Endothelial cell of umbilical vein (primary cell): ENCODE measurements around the gene INO80B. TPM values are rescaled to one million over a fixed set of nuclear protein-coding genes. Genes with fewer than 3 reads are reported as not detected.

Experiments
- BruUV-seq: library from RNA; stranded (reverse); fragments of 400-500 nt; replicated peaks from 2 replicates; lab custom pipeline; 2021; lab: Mats Ljungman, UMichigan
- CTCF ChIA-PET: fragments of 300-600, 350-600 bp; sonication (Branson Sonifier 250); formaldehyde crosslinking; loops from one replicate; lab custom pipeline; 2021; ENCODE audit warnings: antibody characterized with exemption, inconsistent platforms; lab: Charles Lee
- POLR2A ChIA-PET: fragments of 300-600, 350-600 bp; sonication (Branson Sonifier 250); formaldehyde crosslinking; loops from one replicate; lab custom pipeline; 2021; ENCODE audit warnings: antibody characterized with exemption, inconsistent platforms; lab: Charles Lee
- DNase-seq: peaks from one replicate; pipeline ENCODE4 v3.0.0-alpha.2; 2011; ENCODE audit warnings: low read depth, low spot score
- FAIRE-seq: peaks from 2 replicates; lab custom pipeline; 2011; peaks lifted over from hg19 to GRCh38; lab: Jason Lieb, UNC
- H2AFZ ChIP-seq: 2 replicates; pipeline ENCODE4 v1.6.0; 2012; ENCODE audit warnings: low read depth, low read length, control low read depth, inconsistent platforms
- H3K27ac ChIP-seq: 2 replicates; pipeline ENCODE4 v1.5.1; 2011; ENCODE audit warnings: low read depth, mild to moderate bottlenecking, control low read depth, low read length, moderate library complexity; ENCODE audit not compliant: insufficient read depth
- H3K27me3 ChIP-seq, 2 experiments: 2 replicates each; pipeline versions ENCODE4 v1.6.0 to v1.6.1; 2011; ENCODE audit warnings: low read length in 2 of 2, mixed read lengths in 1 of 2; ENCODE audit not compliant: control insufficient read depth in 2 of 2, insufficient read depth in 2 of 2
- H3K36me3 ChIP-seq, 2 experiments: 2 replicates in 1 of 2; 3 replicates in 1 of 2; pipeline ENCODE4 v1.5.1; 2011; ENCODE audit warnings: low read length in 2 of 2, mild to moderate bottlenecking in 1 of 2, moderate library complexity in 1 of 2; ENCODE audit not compliant: control insufficient read depth in 2 of 2, insufficient read depth in 2 of 2; ENCODE audit errors: extremely low read depth in 1 of 2
- H3K4me1 ChIP-seq: 3 replicates; pipeline ENCODE4 v1.5.1; 2011; ENCODE audit warnings: mild to moderate bottlenecking, low read length; ENCODE audit not compliant: control insufficient read depth, insufficient read depth; ENCODE audit errors: extremely low read depth
- H3K4me2 ChIP-seq: 2 replicates; pipeline ENCODE4 v1.6.1; 2011; ENCODE audit warnings: low read length, control low read depth, mixed read lengths; ENCODE audit not compliant: insufficient read depth
- H3K4me3 ChIP-seq, 3 experiments: fragments of 200-600 bp in 1 of 3; sonication (generic), shearing (Covaris generic) in 1 of 3; replicated peaks in 1 of 3; 2 replicates each; pipeline ENCODE4 v1.5.1; 2011 to 2016; ENCODE audit warnings: control low read depth in 3 of 3, low read length in 3 of 3, mild to moderate bottlenecking in 2 of 3, inconsistent platforms in 1 of 3, low read depth in 1 of 3, moderate library complexity in 1 of 3; ENCODE audit not compliant: insufficient read depth in 1 of 3
- H3K79me2 ChIP-seq: 2 replicates; pipeline ENCODE4 v1.6.0; 2012; ENCODE audit warnings: low read length, inconsistent platforms; ENCODE audit not compliant: control insufficient read depth, insufficient read depth
- H3K9ac ChIP-seq: replicated peaks from 2 replicates; pipeline ENCODE3; 2011; ENCODE audit warnings: low read length, control low read depth; ENCODE audit not compliant: insufficient read depth; ENCODE audit errors: extremely low read depth
- H3K9me1 ChIP-seq: replicated peaks from 3 replicates; pipeline ENCODE4 v1.6.0; 2011; ENCODE audit warnings: mild to moderate bottlenecking, low read length; ENCODE audit not compliant: control insufficient read depth, insufficient read depth; ENCODE audit errors: extremely low read depth
- H3K9me3 ChIP-seq: replicated peaks from 2 replicates; pipeline ENCODE4 v1.5.1; 2012; ENCODE audit warnings: low read length, inconsistent platforms; ENCODE audit not compliant: control insufficient read depth, insufficient read depth
- H4K20me1 ChIP-seq: replicated peaks from 2 replicates; pipeline ENCODE3; 2011; ENCODE audit warnings: mild to moderate bottlenecking, low read length; ENCODE audit not compliant: control insufficient read depth, insufficient read depth; ENCODE audit errors: extremely low read depth
- EZH2 ChIP-seq: IDR thresholded peaks from 2 replicates; pipeline ENCODE4 v1.6.1; 2012; ENCODE audit warnings: borderline replicate concordance, low read depth, mild to moderate bottlenecking, moderate library complexity, low read length, inconsistent platforms; ENCODE audit not compliant: severe bottlenecking
- FOS ChIP-seq: IDR thresholded peaks from 2 replicates; pipeline ENCODE4 v1.6.1; 2011; ENCODE audit warnings: mild to moderate bottlenecking, low read length, moderate library complexity, borderline replicate concordance; ENCODE audit not compliant: insufficient read depth
- GATA2 ChIP-seq: IDR thresholded peaks from 2 replicates; pipeline ENCODE4 v1.7.0; 2011; ENCODE audit warnings: low read depth, mild to moderate bottlenecking, moderate library complexity, mixed read lengths, low read length; ENCODE audit not compliant: insufficient read length, insufficient read depth
- JUN ChIP-seq: IDR thresholded peaks from 2 replicates; pipeline ENCODE4 v1.6.1; 2011; ENCODE audit warnings: borderline replicate concordance, low read depth; ENCODE audit not compliant: insufficient read length, insufficient read depth
- MAX ChIP-seq: IDR thresholded peaks from 2 replicates; pipeline ENCODE4 v1.6.1; 2011; ENCODE audit not compliant: insufficient read depth, insufficient read length
- MYC ChIP-seq: IDR thresholded peaks from one replicate; pipeline ENCODE4 v1.6.1; 2011; ENCODE audit warnings: mild to moderate bottlenecking, low read depth, low read length
- POLR2A ChIP-seq: IDR thresholded peaks from 2 replicates; pipeline ENCODE4 v1.6.1; 2012; ENCODE audit warnings: low read depth, mild to moderate bottlenecking, control low read depth, low read length
- POLR2AphosphoS5 ChIP-seq: IDR thresholded peaks from 2 replicates; pipeline ENCODE4 v1.6.1; 2012; ENCODE audit warnings: low read depth, mild to moderate bottlenecking, control low read depth, low read length, moderate library complexity; ENCODE audit not compliant: insufficient read depth
- dilution Hi-C: fragments of 300-500 bp; cut with MboI; formaldehyde crosslinking; loops from one replicate; pipeline ENCODE4 v1.15.0; 2019; ENCODE audit warnings: low sequenced_read_pairs; ENCODE audit not compliant: extremely low pct_ligation_motif_present
- intact Hi-C: fragments of 100-400 bp; cut with micrococcal nuclease; formaldehyde crosslinking; loops from one replicate; pipeline ENCODE4 v1.10.0; 2022
- polyA plus RNA-seq, 4 experiments: library from polyadenylated mRNA; depleted of rRNA in 3 of 4; stranded (reverse) in 3 of 4; unstranded in 1 of 4; fragments of >200 nt; gene quantifications; 2 replicates each; pipeline versions ENCODE4 v1.2.1 to v1.2.3, GENCODE V29; 2011 to 2012; ENCODE audit warnings: missing spikeins in 1 of 4
- total RNA-seq: library from RNA; stranded (reverse); gene quantifications from 2 replicates; pipeline ENCODE4 v1.2.3, GENCODE V29; 2021
- TF ChIP-seq, protein P1 (sequence below), 2 donors: IDR thresholded peaks; 1 replicate in 1 of 2; 2 replicates in 1 of 2; pipeline ENCODE4 v1.5.1; 2011; ENCODE audit warnings: low read length in 2 of 2, mild to moderate bottlenecking in 2 of 2, moderate library complexity in 2 of 2, control low read depth in 1 of 2, inconsistent platforms in 1 of 2, low read depth in 1 of 2; ENCODE audit not compliant: insufficient read depth in 1 of 2; ENCODE audit errors: extremely low read depth in 1 of 2

Gene INO80B
- total and polyA plus RNA-seq, 2 donors (not counting 3 experiments of a cell fraction or from before 2014, with no cell fraction given) = 15.1 to 24.2 TPM

DNA sequence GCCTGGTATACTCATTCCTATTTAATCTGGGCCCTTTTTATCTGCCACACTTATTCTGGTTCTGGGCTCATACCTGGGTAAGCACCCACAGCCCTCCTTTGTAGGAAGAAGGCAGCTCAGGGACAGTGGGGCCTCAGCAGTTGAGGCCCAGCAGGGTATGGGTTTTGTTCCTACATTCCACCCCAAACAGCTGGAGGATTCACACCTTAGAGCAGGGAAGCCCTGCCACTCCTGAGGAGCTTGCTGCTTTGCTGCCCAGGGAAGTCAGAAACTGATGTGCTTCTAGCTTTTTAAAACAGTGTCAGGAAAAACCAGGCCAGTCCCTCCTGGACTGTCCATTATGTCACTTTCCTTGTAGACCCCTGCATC lies 45.7 kb downstream of the INO80B start:
- Histone ChIP-seq H3K9me1 (no peaks in the 10 kb centered on the region), H2AFZ (no peak overlapping the region), H3K4me2 (no peak overlapping the region), H3K79me2 (no peaks in the 10 kb centered on the region), H3K36me3 (peaks cover 0 to 3% of the 10 kb centered on the region in 2 experiments), H3K27me3 (peaks cover 23 to 40% of the 10 kb centered on the region in 2 experiments), H3K27ac (no peak overlapping the region), H3K4me1 (peaks cover 33% of the 10 kb centered on the region), H3K4me3 (no peak overlapping the region), H3K9ac (no peak overlapping the region), H3K9me3 (no peaks in the 10 kb centered on the region), H4K20me1 (no peaks in the 10 kb centered on the region)
- no peak for TF ChIP-seq GATA2
- TF ChIP-seq EZH2 = no peak
- TF ChIP-seq FOS = no peak
- no peak for TF ChIP-seq MYC
- TF ChIP-seq JUN = no peak
- no peak for TF ChIP-seq POLR2A
- TF ChIP-seq POLR2AphosphoS5 = no peak
- no peak for TF ChIP-seq MAX
- TF ChIP-seq, protein P1, sequence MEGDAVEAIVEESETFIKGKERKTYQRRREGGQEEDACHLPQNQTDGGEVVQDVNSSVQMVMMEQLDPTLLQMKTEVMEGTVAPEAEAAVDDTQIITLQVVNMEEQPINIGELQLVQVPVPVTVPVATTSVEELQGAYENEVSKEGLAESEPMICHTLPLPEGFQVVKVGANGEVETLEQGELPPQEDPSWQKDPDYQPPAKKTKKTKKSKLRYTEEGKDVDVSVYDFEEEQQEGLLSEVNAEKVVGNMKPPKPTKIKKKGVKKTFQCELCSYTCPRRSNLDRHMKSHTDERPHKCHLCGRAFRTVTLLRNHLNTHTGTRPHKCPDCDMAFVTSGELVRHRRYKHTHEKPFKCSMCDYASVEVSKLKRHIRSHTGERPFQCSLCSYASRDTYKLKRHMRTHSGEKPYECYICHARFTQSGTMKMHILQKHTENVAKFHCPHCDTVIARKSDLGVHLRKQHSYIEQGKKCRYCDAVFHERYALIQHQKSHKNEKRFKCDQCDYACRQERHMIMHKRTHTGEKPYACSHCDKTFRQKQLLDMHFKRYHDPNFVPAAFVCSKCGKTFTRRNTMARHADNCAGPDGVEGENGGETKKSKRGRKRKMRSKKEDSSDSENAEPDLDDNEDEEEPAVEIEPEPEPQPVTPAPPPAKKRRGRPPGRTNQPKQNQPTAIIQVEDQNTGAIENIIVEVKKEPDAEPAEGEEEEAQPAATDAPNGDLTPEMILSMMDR (IDR thresholded peaks at IDR 0.05; ENCODE audit: extremely low read depth in 1 of 2, insufficient read depth in 1 of 2, low read depth in 1 of 2, low read length in 2 of 2) = no peak
- ChIA-PET POLR2A (no interaction called here), CTCF (interaction anchor here (1.0 to 1.6 kb wide), 5 partner anchors 10 to 87 kb away, joined by 3 to 7 read pairs (median 4); partner anchors contain the start of genes CCDC142, INO80B and TTC31)
- DNase-seq (no peak), FAIRE-seq (no peak)
- intact Hi-C loops (loop anchor here (5.0 kb wide), 1 partner anchor 152 kb away; the partner anchor contains the start of gene SEMA4F), dilution Hi-C loops (no loop called here)
- BruUV-seq = no TSS peak
